Keratinocyte (primary cell): ENCODE results near the gene ANO7. TPM values are rescaled to one million over a fixed set of nuclear protein-coding genes. Genes with fewer than 3 reads are reported as not detected.

ENCODE experiments used
- DNase-seq: peaks from one replicate; pipeline ENCODE4 v3.0.0-alpha.2; 2011; ENCODE audit warnings: low read depth, missing footprints, low spot score
- FAIRE-seq: peaks from 2 replicates; lab custom pipeline; 2011; peaks lifted over from hg19 to GRCh38; lab: Jason Lieb, UNC
- H2AFZ ChIP-seq: 2 replicates; pipeline ENCODE4 v1.6.0; 2012; ENCODE audit warnings: low read length, control low read depth, inconsistent platforms; ENCODE audit not compliant: control insufficient read depth
- H3K27ac ChIP-seq: 2 replicates; pipeline ENCODE4 v1.5.1; 2011; ENCODE audit warnings: low read length; ENCODE audit not compliant: control insufficient read depth, insufficient read depth
- H3K27me3 ChIP-seq: 3 replicates; pipeline ENCODE4 v1.6.0; 2011; ENCODE audit warnings: low read length; ENCODE audit not compliant: control insufficient read depth, insufficient read depth; ENCODE audit errors: extremely low read depth
- H3K36me3 ChIP-seq, 2 experiments: 2 replicates in 1 of 2; 3 replicates in 1 of 2; pipeline ENCODE4 v1.5.1; 2011; ENCODE audit warnings: low read length in 2 of 2, mild to moderate bottlenecking in 1 of 2; ENCODE audit not compliant: control insufficient read depth in 2 of 2, insufficient read depth in 2 of 2; ENCODE audit errors: extremely low read depth in 1 of 2
- H3K4me1 ChIP-seq: 3 replicates; pipeline ENCODE4 v1.5.1; 2011; ENCODE audit warnings: low read length; ENCODE audit not compliant: control insufficient read depth, insufficient read depth; ENCODE audit errors: extremely low read depth
- H3K4me2 ChIP-seq: 3 replicates; pipeline ENCODE4 v1.6.0; 2011; ENCODE audit warnings: low read depth, low read length; ENCODE audit not compliant: control insufficient read depth, insufficient read depth; ENCODE audit errors: extremely low read depth
- H3K4me3 ChIP-seq, 3 experiments: fragments of 200-600 bp in 1 of 3; sonication (generic) in 1 of 3; 2 replicates in 2 of 3; 3 replicates in 1 of 3; pipeline ENCODE4 v1.5.1; 2011 to 2016; ENCODE audit warnings: low read length in 3 of 3, mild to moderate bottlenecking in 3 of 3, control low read depth in 2 of 3, inconsistent platforms in 1 of 3, low read depth in 1 of 3, mixed read lengths in 1 of 3, mixed run types in 1 of 3, moderate library complexity in 1 of 3; ENCODE audit not compliant: control insufficient read depth in 2 of 3, insufficient read depth in 2 of 3; ENCODE audit errors: extremely low read depth in 1 of 3
- H3K79me2 ChIP-seq: 2 replicates; pipeline ENCODE4 v1.6.0; 2012; ENCODE audit warnings: low read length; ENCODE audit not compliant: control insufficient read depth, insufficient read depth
- H3K9ac ChIP-seq: 3 replicates; pipeline ENCODE4 v1.6.0; 2011; ENCODE audit warnings: low read length; ENCODE audit not compliant: control insufficient read depth, insufficient read depth; ENCODE audit errors: extremely low read depth
- H3K9me1 ChIP-seq: 3 replicates; pipeline ENCODE4 v1.6.0; 2011; ENCODE audit warnings: low read length; ENCODE audit not compliant: control insufficient read depth, insufficient read depth; ENCODE audit errors: extremely low read depth
- H3K9me3 ChIP-seq: 2 replicates; pipeline ENCODE4 v1.5.1; 2012; ENCODE audit warnings: low read depth, low read length; ENCODE audit not compliant: control insufficient read depth
- H4K20me1 ChIP-seq: 3 replicates; pipeline ENCODE4 v1.6.0; 2011; ENCODE audit warnings: low read length; ENCODE audit not compliant: control insufficient read depth, insufficient read depth; ENCODE audit errors: extremely low read depth
- CTCF ChIP-seq, 3 experiments: IDR thresholded peaks in 1 of 3; conservative IDR thresholded peaks in 1 of 3; optimal IDR thresholded peaks in 1 of 3; 2 replicates in 2 of 3; 3 replicates in 1 of 3; pipeline versions ENCODE3 to v1.5.1; 2011; ENCODE audit warnings: low read length in 3 of 3, mild to moderate bottlenecking in 3 of 3, moderate library complexity in 2 of 3, control low read depth in 1 of 3, inconsistent platforms in 1 of 3; ENCODE audit not compliant: insufficient read depth in 2 of 3; ENCODE audit errors: extremely low read depth in 1 of 3
- EZH2 ChIP-seq: IDR thresholded peaks from one replicate; pipeline ENCODE4 v1.6.1; 2012; ENCODE audit warnings: inconsistent platforms, mild to moderate bottlenecking, low read length, moderate library complexity
- dilution Hi-C: fragments of 300-500 bp; cut with MboI; formaldehyde crosslinking; loops from one replicate; pipeline ENCODE4 v1.7.0; 2020; ENCODE audit warnings: low sequenced_read_pairs; ENCODE audit not compliant: extremely low pct_ligation_motif_present
- polyA plus RNA-seq, 5 experiments: library from polyadenylated mRNA; depleted of rRNA in 3 of 5; stranded (reverse) in 3 of 5; stranded (forward) in 1 of 5; unstranded in 1 of 5; fragments of >200 nt; gene quantifications; 1 replicate in 1 of 5; 2 replicates in 3 of 5; 3 replicates in 1 of 5; pipeline versions ENCODE4 v1.2.1 to v1.2.3, GENCODE V29; 2011 to 2012; ENCODE audit warnings: missing spikeins in 2 of 5, low read depth in 1 of 5, low replicate concordance in 1 of 5

ANO7 gene
- polyA plus RNA-seq, 1 donor (not counting 4 experiments of a cell fraction or from before 2014, with no cell fraction given): 0.14 TPM

GRCh38 chr2:241207151-241207550 lies 18.7 kb downstream of the ANO7 start:
- DNase-seq (no peak), FAIRE-seq (no peak)
- Histone ChIP-seq H3K27me3 (peaks cover 3% of the 10 kb centered on the region), H3K27ac (no peak overlapping the region), H2AFZ (no peak overlapping the region), H3K79me2 (no peaks in the 10 kb centered on the region), H4K20me1 (no peaks in the 10 kb centered on the region), H3K4me1 (no peaks in the 10 kb centered on the region), H3K4me3 (no peak overlapping the region), H3K9me3 (no peaks in the 10 kb centered on the region), H3K4me2 (no peak overlapping the region), H3K9ac (no peak overlapping the region), H3K9me1 (no peaks in the 10 kb centered on the region), H3K36me3 (no peaks in the 10 kb centered on the region)
- dilution Hi-C loops: no loop called here
- TF ChIP-seq EZH2 (no peak), CTCF (optimal IDR thresholded peaks at IDR 0.05 in 1 of 3, IDR thresholded peaks at IDR 0.05 in 1 of 3, conservative IDR thresholded peaks at IDR 0.05 in 1 of 3; ENCODE audit: extremely low read depth in 1 of 3, insufficient read depth in 2 of 3, low read length in 3 of 3) (no peak)

DNA sequence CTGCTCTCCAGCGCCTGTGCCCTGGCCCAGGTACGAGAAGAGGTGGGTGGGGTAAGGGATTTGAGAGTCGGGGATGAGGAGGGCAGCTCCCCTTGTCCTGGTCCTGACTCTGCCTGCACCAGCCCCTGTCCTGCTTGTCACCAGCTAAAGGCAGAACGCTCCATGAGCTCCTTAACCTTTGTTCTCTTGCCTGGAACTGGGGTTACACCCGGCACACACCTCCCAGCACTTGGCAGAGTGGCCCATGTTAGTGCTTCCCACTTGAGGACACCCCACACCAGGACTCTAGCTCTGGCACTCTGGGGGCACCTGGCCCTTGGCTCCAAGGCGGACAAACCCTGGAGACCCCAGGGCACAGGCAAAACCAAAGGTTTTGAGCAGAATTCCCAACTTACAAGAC lies 19.2 kb downstream of the ANO7 start:
- Histone ChIP-seq H3K4me3 (no peak overlapping the region), H2AFZ (no peak overlapping the region), H3K4me1 (no peaks in the 10 kb centered on the region), H3K9ac (no peak overlapping the region), H3K36me3 (no peaks in the 10 kb centered on the region), H3K27me3 (peaks cover 6% of the 10 kb centered on the region), H3K79me2 (no peaks in the 10 kb centered on the region), H3K27ac (no peak overlapping the region), H3K9me3 (no peaks in the 10 kb centered on the region), H4K20me1 (no peaks in the 10 kb centered on the region), H3K4me2 (no peak overlapping the region), H3K9me1 (no peaks in the 10 kb centered on the region)
- TF ChIP-seq CTCF (optimal IDR thresholded peaks at IDR 0.05 in 1 of 3, IDR thresholded peaks at IDR 0.05 in 1 of 3, conservative IDR thresholded peaks at IDR 0.05 in 1 of 3; ENCODE audit: extremely low read depth in 1 of 3, insufficient read depth in 2 of 3, low read length in 3 of 3): no peak
- TF ChIP-seq EZH2: no peak
- no peak for DNase-seq
- FAIRE-seq: no peak
- dilution Hi-C loops: no loop called here
